ENCODE data around the gene CTTNBP2NL.

The CTTNBP2NL gene

GRCh38 chr1:112393631-112393974 is 2.4 kb upstream of the CTTNBP2NL start:
- peak overlapping the region; percentile 93 to 94 for H3K27ac ChIP-seq
- intact Hi-C loops (cut with DNase I; ENCODE audit: low total_unique reads) = loop anchor here (5.0 kb wide), 1 partner anchor 314 kb away; the partner anchor contains the start of gene RHOC
- no peaks in the 10 kb centered on the region for H3K27me3 ChIP-seq
- no peak for DNase-seq
- no peaks in the 10 kb centered on the region for H3K36me3 ChIP-seq
- H3K4me3 ChIP-seq = peak overlapping the region; percentile 24 to 96
- peaks cover 0 to 71% (median 41%) of the 10 kb centered on the region in 4 donors for H3K4me1 ChIP-seq
- TF ChIP-seq CTCF (IDR thresholded peaks at IDR 0.05) = no peak
- H3K9me3 ChIP-seq = no peaks in the 10 kb centered on the region

- no peaks in the 10 kb centered on the region for H3K27me3 ChIP-seq
- peak overlapping the region; percentile 93 to 94 for H3K27ac ChIP-seq
- H3K4me3 ChIP-seq = peak overlapping the region; percentile 24 to 96
- H3K36me3 ChIP-seq = no peaks in the 10 kb centered on the region
- intact Hi-C loops (cut with DNase I; ENCODE audit: low total_unique reads) = loop anchor here (5.0 kb wide), 2 partner anchors 313 to 563 kb away; partner anchors contain the start of genes RHOC and SLC16A1
- DNase-seq = no peak
- peaks cover 0 to 70% (median 40%) of the 10 kb centered on the region in 4 donors for H3K4me1 ChIP-seq
- H3K9me3 ChIP-seq = no peaks in the 10 kb centered on the region
- no peak for TF ChIP-seq CTCF (IDR thresholded peaks at IDR 0.05)
Measured at GRCh38 chr1:112394743-112395062, 1.3 kb upstream of the CTTNBP2NL start.

GRCh38 chr1:112395256-112395820 is 676 bp upstream of the CTTNBP2NL start:
- DNase-seq = no peak
- H3K4me3 ChIP-seq = peak overlapping the region; percentile 65 to 96
- no peaks in the 10 kb centered on the region for H3K27me3 ChIP-seq
- H3K36me3 ChIP-seq = no peaks in the 10 kb centered on the region
- H3K9me3 ChIP-seq = no peaks in the 10 kb centered on the region
- intact Hi-C loops (cut with DNase I; ENCODE audit: low total_unique reads) = loop anchor here (5.0 kb wide), 1 partner anchor 562 kb away; the partner anchor contains the start of gene SLC16A1
- peak overlapping the region; percentile 93 to 94 for H3K27ac ChIP-seq
- peaks cover 0 to 74% (median 40%) of the 10 kb centered on the region in 4 donors for H3K4me1 ChIP-seq
- no peak for TF ChIP-seq CTCF (IDR thresholded peaks at IDR 0.05)

GRCh38 chr1:112396653-112397471 is 848 bp downstream of the CTTNBP2NL start:
- intact Hi-C loops (cut with DNase I; ENCODE audit: low total_unique reads) = loop anchor here (5.0 kb wide), 1 partner anchor 560 kb away; the partner anchor contains the start of gene SLC16A1
- Histone ChIP-seq H3K4me3 (peak overlapping the region; percentile 65 to 96), H3K27me3 (no peaks in the 10 kb centered on the region), H3K36me3 (no peaks in the 10 kb centered on the region), H3K9me3 (no peaks in the 10 kb centered on the region), H3K4me1 (peaks cover 0 to 72% (median 34%) of the 10 kb centered on the region in 4 donors), H3K27ac (peak overlapping the region; percentile 93 to 94)
- no peak for DNase-seq
- no peak for TF ChIP-seq CTCF (IDR thresholded peaks at IDR 0.05)

- no peaks in the 10 kb centered on the region for H3K9me3 ChIP-seq
- peak overlapping the region in 1 of 2 donors; percentile 96 for H3K4me3 ChIP-seq
- peaks cover 0 to 72% (median 34%) of the 10 kb centered on the region in 4 donors for H3K4me1 ChIP-seq
- intact Hi-C loops (cut with DNase I; ENCODE audit: low total_unique reads) = loop anchor here (5.0 kb wide), 1 partner anchor 559 kb away; the partner anchor contains the start of gene SLC16A1
- no peak for DNase-seq
- no peaks in the 10 kb centered on the region for H3K36me3 ChIP-seq
- H3K27me3 ChIP-seq = no peaks in the 10 kb centered on the region
- TF ChIP-seq CTCF (IDR thresholded peaks at IDR 0.05) = no peak
- H3K27ac ChIP-seq = no peak overlapping the region
Measured at GRCh38 chr1:112397841-112398240, 1.8 kb downstream of the CTTNBP2NL start.
